Spleen (tissue), 7 donors: ENCODE measurements around the gene ARHGEF37.

Source experiments
- POLR2A ChIP-seq, 3 donors: fragments of 450-650 bp; IDR thresholded peaks; one replicate each; pipeline ENCODE4 v1.5.1; 2017; ENCODE audit warnings: antibody characterized with exemption in 3 of 3, mild to moderate bottlenecking in 1 of 3
- POLR2AphosphoS5 ChIP-seq, 3 donors: sonication (generic); formaldehyde crosslinking; IDR thresholded peaks; one replicate each; pipeline ENCODE4 v1.5.1; 2017; ENCODE audit warnings: antibody characterized with exemption in 3 of 3
- TF ChIP-seq, protein P1 (sequence below), 11 experiments: fragments of 200-600 bp in 7 of 11; fragments of 450-650 bp in 4 of 11; sonication (generic) in 4 of 11; IDR thresholded peaks in 8 of 11; conservative IDR thresholded peaks in 3 of 11; 1 replicate in 7 of 11; 2 replicates in 4 of 11; pipeline versions ENCODE4 v1.4.0 to v1.8.0; 2016 to 2021; ENCODE audit warnings: antibody characterized with exemption in 11 of 11, inconsistent platforms in 4 of 11, mild to moderate bottlenecking in 1 of 11
- donor health status: DM: no; HTN: no; CAD: no; lungs with moderate emphysema.
- donor health status: DM: no; HTN: no; CAD: no.
- donor health status: DM: no; HTN: no; CAD: no.

GRCh38 chr5:149628221-149628620 lies 46.9 kb downstream of the ARHGEF37 start:
- TF ChIP-seq, protein P1, sequence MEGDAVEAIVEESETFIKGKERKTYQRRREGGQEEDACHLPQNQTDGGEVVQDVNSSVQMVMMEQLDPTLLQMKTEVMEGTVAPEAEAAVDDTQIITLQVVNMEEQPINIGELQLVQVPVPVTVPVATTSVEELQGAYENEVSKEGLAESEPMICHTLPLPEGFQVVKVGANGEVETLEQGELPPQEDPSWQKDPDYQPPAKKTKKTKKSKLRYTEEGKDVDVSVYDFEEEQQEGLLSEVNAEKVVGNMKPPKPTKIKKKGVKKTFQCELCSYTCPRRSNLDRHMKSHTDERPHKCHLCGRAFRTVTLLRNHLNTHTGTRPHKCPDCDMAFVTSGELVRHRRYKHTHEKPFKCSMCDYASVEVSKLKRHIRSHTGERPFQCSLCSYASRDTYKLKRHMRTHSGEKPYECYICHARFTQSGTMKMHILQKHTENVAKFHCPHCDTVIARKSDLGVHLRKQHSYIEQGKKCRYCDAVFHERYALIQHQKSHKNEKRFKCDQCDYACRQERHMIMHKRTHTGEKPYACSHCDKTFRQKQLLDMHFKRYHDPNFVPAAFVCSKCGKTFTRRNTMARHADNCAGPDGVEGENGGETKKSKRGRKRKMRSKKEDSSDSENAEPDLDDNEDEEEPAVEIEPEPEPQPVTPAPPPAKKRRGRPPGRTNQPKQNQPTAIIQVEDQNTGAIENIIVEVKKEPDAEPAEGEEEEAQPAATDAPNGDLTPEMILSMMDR (IDR thresholded peaks at IDR 0.05 in 8 of 11, conservative IDR thresholded peaks at IDR 0.05 in 3 of 11), result no peak
- TF ChIP-seq POLR2A (IDR thresholded peaks at IDR 0.05), result no peak
- no peak for TF ChIP-seq POLR2AphosphoS5 (IDR thresholded peaks at IDR 0.05)
